H1 (cell line): Measurements from ENCODE around the gene NUBP2. TPM values are rescaled to one million over a fixed set of nuclear protein-coding genes. Genes with fewer than 3 reads are reported as not detected.

ENCODE experiments used
- CTCF ChIA-PET: fragments of 300-600 bp; sonication (Branson Sonifier 250); formaldehyde crosslinking; loops from one replicate; lab custom pipeline; 2021; ENCODE audit not compliant: partially characterized antibody; lab: Charles Lee
- POLR2A ChIA-PET: fragments of 300-600 bp; sonication (Branson Sonifier 250); formaldehyde crosslinking; loops from one replicate; lab custom pipeline; 2021; ENCODE audit warnings: inconsistent platforms; ENCODE audit not compliant: partially characterized antibody; lab: Charles Lee
- DNase-seq, 2 experiments: peaks; one replicate each; pipeline versions ENCODE4 v3.0.0 to v3.0.0-alpha.2; 2010 to 2022; ENCODE audit warnings: low spot score in 2 of 2, low read depth in 1 of 2, mixed read lengths in 1 of 2
- FAIRE-seq: peaks from 2 replicates; lab custom pipeline; 2011; peaks lifted over from hg19 to GRCh38; lab: Jason Lieb, UNC
- H2AFZ ChIP-seq: 2 replicates; pipeline ENCODE4 v1.8.1; 2012; ENCODE audit warnings: low read length, inconsistent platforms
- H2AK5ac ChIP-seq: 2 replicates; pipeline ENCODE4 v1.6.1; 2013; ENCODE audit warnings: low read depth, low read length
- H2BK120ac ChIP-seq: replicated peaks from 2 replicates; pipeline ENCODE3; 2013; ENCODE audit warnings: low read depth, low read length, inconsistent platforms
- H2BK12ac ChIP-seq: 2 replicates; pipeline ENCODE4 v1.6.1; 2013; ENCODE audit warnings: low read depth, low read length
- H2BK15ac ChIP-seq: 2 replicates; pipeline ENCODE4 v1.6.1; 2013; ENCODE audit warnings: low read length
- H2BK20ac ChIP-seq: 2 replicates; pipeline ENCODE4 v1.6.1; 2013; ENCODE audit warnings: low read length
- H2BK5ac ChIP-seq: 2 replicates; pipeline ENCODE4 v1.6.1; 2013; ENCODE audit warnings: low read depth, low read length
- H3K14ac ChIP-seq: 2 replicates; pipeline ENCODE4 v1.6.1; 2013; ENCODE audit warnings: inconsistent platforms; ENCODE audit not compliant: insufficient read length
- H3K18ac ChIP-seq: 2 replicates; pipeline ENCODE4 v1.6.1; 2013; ENCODE audit warnings: low read length; ENCODE audit errors: extremely low read depth
- H3K23ac ChIP-seq: 2 replicates; pipeline ENCODE4 v1.6.1; 2013; ENCODE audit warnings: inconsistent platforms; ENCODE audit not compliant: insufficient read length
- H3K23me2 ChIP-seq: 2 replicates; pipeline ENCODE4 v1.6.1; 2013; ENCODE audit warnings: low read depth, low read length
- H3K27ac ChIP-seq: 2 replicates; pipeline ENCODE4 v1.6.1; 2011; ENCODE audit warnings: low read depth, low read length, inconsistent platforms
- H3K27me3 ChIP-seq, 4 experiments: replicated peaks in 1 of 4; 1 replicate in 1 of 4; 2 replicates in 3 of 4; pipeline versions ENCODE4 v1.6.1 to v1.8.1; 2011 to 2013; ENCODE audit warnings: low read length in 3 of 4, mild to moderate bottlenecking in 3 of 4, inconsistent platforms in 2 of 4, mixed read lengths in 2 of 4, moderate library complexity in 1 of 4; ENCODE audit not compliant: control insufficient read depth in 3 of 4, insufficient read depth in 3 of 4; ENCODE audit errors: extremely low read depth in 1 of 4
- H3K36me3 ChIP-seq, 4 experiments: 2 replicates each; pipeline versions ENCODE4 v1.6.1 to v1.8.1; 2011 to 2013; ENCODE audit warnings: mild to moderate bottlenecking in 4 of 4, low read length in 3 of 4, moderate library complexity in 2 of 4, control low read depth in 1 of 4, inconsistent platforms in 1 of 4; ENCODE audit not compliant: insufficient read depth in 4 of 4, control insufficient read depth in 2 of 4
- H3K4ac ChIP-seq: replicated peaks from 2 replicates; pipeline ENCODE3; 2013; ENCODE audit warnings: low read length, low read depth, mixed read lengths, inconsistent platforms; ENCODE audit not compliant: insufficient read length
- H3K4me1 ChIP-seq, 4 experiments: replicated peaks in 1 of 4; 1 replicate in 1 of 4; 2 replicates in 3 of 4; pipeline versions ENCODE4 v1.6.1 to v1.8.1; 2011 to 2013; ENCODE audit warnings: low read length in 3 of 4, inconsistent platforms in 2 of 4, mixed read lengths in 1 of 4; ENCODE audit not compliant: insufficient read depth in 4 of 4, control insufficient read depth in 3 of 4
- H3K4me2 ChIP-seq, 2 experiments: 2 replicates each; pipeline versions ENCODE4 v1.6.1 to v1.8.1; 2011 to 2013; ENCODE audit warnings: low read depth in 2 of 2, low read length in 2 of 2, control low read depth in 1 of 2, inconsistent platforms in 1 of 2, mild to moderate bottlenecking in 1 of 2; ENCODE audit not compliant: insufficient read depth in 1 of 2
- H3K4me3 ChIP-seq, 4 experiments: fragments of 200-600, 300-600 bp in 1 of 4; sonication (generic), shearing (Covaris generic), sonication (Bioruptor Twin) in 1 of 4; 2 replicates each; pipeline versions ENCODE4 v1.5.1 to v1.8.1; 2011 to 2016; ENCODE audit warnings: low read length in 4 of 4, low read depth in 3 of 4, control low read depth in 2 of 4, inconsistent platforms in 2 of 4, mild to moderate bottlenecking in 2 of 4, mixed read lengths in 1 of 4, moderate library complexity in 1 of 4; ENCODE audit not compliant: insufficient read depth in 2 of 4; ENCODE audit errors: extremely low read depth in 1 of 4
- H3K56ac ChIP-seq: replicated peaks from 2 replicates; pipeline ENCODE3; 2013; ENCODE audit warnings: low read depth, mild to moderate bottlenecking, mixed read lengths, low read length, inconsistent platforms; ENCODE audit not compliant: insufficient read length
- H3K79me1 ChIP-seq: 2 replicates; pipeline ENCODE4 v1.6.1; 2013; ENCODE audit warnings: low read depth, low read length, control low read depth
- H3K79me2 ChIP-seq, 2 experiments: 2 replicates each; pipeline versions ENCODE4 v1.6.1 to v1.8.1; 2012 to 2013; ENCODE audit warnings: low read length in 2 of 2, mild to moderate bottlenecking in 2 of 2, inconsistent platforms in 1 of 2; ENCODE audit not compliant: insufficient read depth in 2 of 2, control insufficient read depth in 1 of 2
- H3K9ac ChIP-seq, 4 experiments: replicated peaks in 1 of 4; 1 replicate in 1 of 4; 2 replicates in 3 of 4; pipeline versions ENCODE4 v1.6.1 to v1.8.1; 2011 to 2013; ENCODE audit warnings: low read depth in 3 of 4, low read length in 3 of 4, control low read depth in 2 of 4, mild to moderate bottlenecking in 2 of 4, moderate library complexity in 2 of 4, inconsistent platforms in 1 of 4; ENCODE audit errors: extremely low read depth in 1 of 4
- H3K9me3 ChIP-seq, 2 experiments: 2 replicates each; pipeline versions ENCODE4 v1.6.1 to v1.8.1; 2012 to 2013; ENCODE audit warnings: mild to moderate bottlenecking in 2 of 2, moderate library complexity in 2 of 2, control low read depth in 1 of 2, inconsistent platforms in 1 of 2, low read depth in 1 of 2, low read length in 1 of 2, mixed read lengths in 1 of 2; ENCODE audit not compliant: insufficient read depth in 2 of 2
- H4K20me1 ChIP-seq, 2 experiments: replicated peaks in 1 of 2; 2 replicates each; pipeline versions ENCODE3 to v1.8.1; 2011 to 2013; ENCODE audit warnings: inconsistent platforms in 2 of 2, low read length in 2 of 2, mild to moderate bottlenecking in 1 of 2; ENCODE audit not compliant: insufficient read depth in 2 of 2, control insufficient read depth in 1 of 2
- H4K5ac ChIP-seq: 2 replicates; pipeline ENCODE4 v1.6.1; 2013; ENCODE audit warnings: low read length, low read depth, mixed read lengths, inconsistent platforms; ENCODE audit not compliant: insufficient read length
- H4K8ac ChIP-seq: 2 replicates; pipeline ENCODE4 v1.8.0; 2013; ENCODE audit warnings: mild to moderate bottlenecking, moderate library complexity, low read length, inconsistent platforms; ENCODE audit not compliant: insufficient read depth; ENCODE audit errors: extremely low read depth
- H4K91ac ChIP-seq: replicated peaks from 2 replicates; pipeline ENCODE3; 2013; ENCODE audit warnings: low read length, mixed read lengths, inconsistent platforms; ENCODE audit not compliant: insufficient read length
- BRCA1 ChIP-seq: IDR thresholded peaks from 2 replicates; pipeline ENCODE4 v1.6.1; 2012; ENCODE audit warnings: low read depth, low read length, improper control_type of control experiment
- CBX5 ChIP-seq: fragments of 300-800, 300-1000 bp; sonication (generic); IDR thresholded peaks from 2 replicates; pipeline ENCODE4 v1.7.1; 2016; ENCODE audit warnings: antibody characterized with exemption, low read length, low read depth
- EP300 ChIP-seq, 2 experiments: IDR thresholded peaks; 1 replicate in 1 of 2; 2 replicates in 1 of 2; pipeline ENCODE4 v1.6.1; 2011 to 2012; ENCODE audit warnings: low read depth in 2 of 2, low read length in 2 of 2, mild to moderate bottlenecking in 2 of 2, borderline replicate concordance in 1 of 2, inconsistent platforms in 1 of 2, moderate library complexity in 1 of 2
- GABPA ChIP-seq: IDR thresholded peaks from 2 replicates; pipeline ENCODE4 v1.6.1; 2011; ENCODE audit warnings: mild to moderate bottlenecking, low read length, moderate library complexity, borderline replicate concordance; ENCODE audit not compliant: insufficient read depth
- KDM1A ChIP-seq: fragments of 200-600, 300-600 bp; sonication (generic); IDR thresholded peaks from 2 replicates; pipeline ENCODE4 v1.7.1; 2016; ENCODE audit warnings: mild to moderate bottlenecking, low read length, borderline replicate concordance
- SIX5 ChIP-seq: IDR thresholded peaks from 2 replicates; pipeline ENCODE4 v1.6.1; 2011; ENCODE audit warnings: mild to moderate bottlenecking, low read depth, low read length
- SP4 ChIP-seq: IDR thresholded peaks from 2 replicates; pipeline ENCODE4 v1.6.1; 2012; ENCODE audit warnings: low read length, inconsistent platforms
- TCF12 ChIP-seq: IDR thresholded peaks from 2 replicates; pipeline ENCODE4 v1.6.1; 2011; ENCODE audit warnings: low read depth, mild to moderate bottlenecking, low read length
- TEAD4 ChIP-seq: IDR thresholded peaks from 2 replicates; pipeline ENCODE4 v1.6.1; 2012; ENCODE audit warnings: low read depth, low read length, inconsistent platforms, mixed read lengths
- USF2 ChIP-seq: IDR thresholded peaks from 2 replicates; pipeline ENCODE4 v1.6.1; 2011; ENCODE audit warnings: low read length, improper control_type of control experiment
- YY1 ChIP-seq: IDR thresholded peaks from 2 replicates; pipeline ENCODE4 v1.6.1; 2011; ENCODE audit warnings: low read depth, mild to moderate bottlenecking, low read length
- ZNF274 ChIP-seq: IDR thresholded peaks from 2 replicates; pipeline ENCODE4 v1.7.0; 2012; ENCODE audit warnings: low read length, borderline replicate concordance; ENCODE audit errors: extremely low read depth
- whole genome bisulfite sequencing, 2 experiments: shearing (Covaris generic) in 1 of 2; methylation state at CpG; one replicate each; pipeline versions ENCODE4 v1.1.6 to v1.1.7; 2013 to 2015; ENCODE audit warnings: low lambda C conversion rate in 2 of 2, mixed read lengths in 2 of 2, inconsistent platforms in 1 of 2, low coverage in 1 of 2, missing lambda C conversion rate in 1 of 2; ENCODE audit not compliant: insufficient replicate concordance in 2 of 2, insufficient coverage in 1 of 2, insufficient read length in 1 of 2; ENCODE audit errors: extremely low coverage in 1 of 2, missing lambda C conversion rate in 1 of 2; 5-methylcytosine and 5-hydroxymethylcytosine counted together
- polyA plus RNA-seq, 7 experiments: library from polyadenylated mRNA; depleted of rRNA in 3 of 7; stranded (reverse) in 5 of 7; unstranded in 2 of 7; fragments of >200 nt in 5 of 7; fragments of 200-250 nt in 2 of 7; gene quantifications; 1 replicate in 5 of 7; 2 replicates in 1 of 7; 4 replicates in 1 of 7; pipeline versions ENCODE4 v1.2.1 to v1.2.3, GENCODE V29; 2011 to 2013; ENCODE audit warnings: missing spikeins in 2 of 7, mixed read lengths in 2 of 7
- total RNA-seq: library from RNA; stranded (reverse); fragmentation: NEBNext Ultra II Directional; extraction: Animal tissue kit (Norgen Biotek cat#: 25700); gene quantifications from 2 replicates; pipeline ENCODE4 v1.2.1, GENCODE V29; 2021

The NUBP2 gene
- total and polyA plus RNA-seq, 2 of the 8 experiments (the other 6 are each of a cell fraction or from before 2014, with no cell fraction given): 70.3 to 96.9 TPM

DNA sequence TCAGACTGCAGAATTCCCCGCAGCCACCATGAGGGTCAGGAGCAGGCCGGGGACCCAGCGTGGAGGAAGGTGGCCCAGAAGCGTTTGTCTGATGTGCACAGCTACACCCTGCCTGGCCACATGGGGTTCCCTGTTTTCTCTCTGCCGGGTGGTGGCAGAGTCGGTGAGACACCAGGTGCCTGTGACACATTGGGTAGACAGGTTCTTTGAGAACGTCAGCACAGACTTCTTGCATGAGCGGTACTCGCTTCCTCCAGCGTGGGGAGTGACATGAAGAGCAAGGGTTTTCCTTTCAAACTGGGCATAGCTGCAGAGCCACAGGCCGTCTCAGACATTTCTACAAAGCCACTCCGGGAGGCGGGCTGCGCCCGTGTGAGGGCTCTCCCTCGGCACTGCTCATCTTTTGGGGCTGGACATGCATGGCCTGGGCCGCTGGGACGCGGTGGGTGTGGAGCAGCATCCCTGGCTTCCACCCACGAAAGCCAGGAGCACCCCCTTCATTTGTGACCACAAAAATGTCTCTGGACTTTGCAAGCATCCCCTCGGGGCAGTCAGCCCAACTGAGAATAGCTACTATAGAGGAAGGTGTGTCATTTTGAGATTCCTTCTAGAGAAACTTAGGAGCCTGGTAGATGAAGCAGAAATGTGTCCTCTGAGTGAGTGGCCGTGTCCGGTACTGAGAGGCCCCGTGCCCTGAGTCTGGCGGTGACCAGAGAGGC is 37.4 kb upstream of the NUBP2 start:
- Histone ChIP-seq H3K4ac (no peak overlapping the region), H2BK15ac (no peak overlapping the region), H3K9me3 (peaks cover 0 to under 1% of the 10 kb centered on the region in 2 experiments; a peak in 1 of 4 replicates), H4K91ac (no peak overlapping the region), H3K27ac (no peak overlapping the region), H3K36me3 (peaks cover 0 to 12% (median 2%) of the 10 kb centered on the region in 4 experiments; a peak in 3 of 8 replicates), H4K20me1 (peaks cover 0 to 5% of the 10 kb centered on the region in 2 experiments), H2BK120ac (no peak overlapping the region), H3K4me1 (no peaks in the 10 kb centered on the region), H3K23me2 (no peaks in the 10 kb centered on the region), H3K18ac (no peak overlapping the region), H3K4me2 (no peak overlapping the region), H2BK20ac (no peak overlapping the region), H2BK5ac (no peak overlapping the region), H3K23ac (no peak overlapping the region), H4K5ac (no peak overlapping the region), H3K4me3 (no peak overlapping the region), H2AK5ac (no peak overlapping the region), H3K14ac (no peak overlapping the region), H3K79me1 (0 out of 2 replicates have a peak, but pooled peaks cover 2% of the 10 kb centered on the region), H3K27me3 (no peaks in the 10 kb centered on the region), H4K8ac (peak overlapping the region; percentile 3; the same call in 1 of the 2 replicates), H2AFZ (no peak overlapping the region), H2BK12ac (no peak overlapping the region), H3K56ac (no peak overlapping the region), H3K79me2 (no peaks in the 10 kb centered on the region), H3K9ac (no peak overlapping the region)
- 95% methylated on average over 25 of the region's 25 CpGs; no CpG with 5 or more reads in 1 of the 2 experiments for WGBS, 2 experiments
- ChIA-PET POLR2A (interaction anchor here (1.7 to 5.5 kb wide), 4 partner anchors 10 to 39 kb away, joined by 4 to 18 read pairs (median 6); partner anchors contain the start of gene MAPK8IP3), CTCF (interaction anchor here (1.4 to 3.1 kb wide), 3 partner anchors 9 to 19 kb away, joined by 3 to 12 read pairs (median 7); no protein-coding TSS in a partner anchor)
- FAIRE-seq: no peak
- DNase-seq: no peak
- no peak for TF ChIP-seq SIX5
- no peak for TF ChIP-seq USF2
- no peak for TF ChIP-seq KDM1A
- TF ChIP-seq TEAD4: no peak
- TF ChIP-seq TCF12: no peak
- no peak for TF ChIP-seq BRCA1
- TF ChIP-seq ZNF274: no peak
- TF ChIP-seq GABPA: no peak
- no peak for TF ChIP-seq EP300 (IDR thresholded peaks at IDR 0.05; ENCODE audit: borderline replicate concordance in 1 of 2, low read depth in 2 of 2, low read length in 2 of 2)
- TF ChIP-seq YY1: no peak
- no peak for TF ChIP-seq SP4
- TF ChIP-seq CBX5: no peak
